IMR-90 (cell line): Measurements from ENCODE around the gene NAMPT. TPM values are rescaled to one million over a fixed set of nuclear protein-coding genes. Genes with fewer than 3 reads are reported as not detected.

Experiments used
- ATAC-seq: fragments of 200-7000 bp; cut with Tn5 transposase; 2 replicates; pipeline ENCODE4 v1.9.1; 2020; ENCODE audit warnings: low read depth, mild to moderate bottlenecking, moderate library complexity
- BruUV-seq: library from RNA; stranded (reverse); fragments of 400-500 nt; replicated peaks from 2 replicates; lab custom pipeline; 2021; lab: Mats Ljungman, UMichigan
- CTCF ChIA-PET: fragments of 300-600 bp; formaldehyde crosslinking; extraction: SDS; loops from one replicate; lab custom pipeline; 2021; ENCODE audit warnings: antibody characterized with exemption; lab: Yijun Ruan, JAX
- POLR2A ChIA-PET: fragments of 300-600 bp; sonication (Branson Sonifier 250); formaldehyde crosslinking; loops from one replicate; lab custom pipeline; 2022; ENCODE audit warnings: antibody characterized with exemption; ENCODE audit not compliant: unreplicated experiment; lab: Charles Lee
- DNase-seq: peaks from one replicate; pipeline ENCODE4 v3.0.0; 2013
- H2AFZ ChIP-seq: replicated peaks from 2 replicates; pipeline ENCODE3; 2013; ENCODE audit warnings: low read length, mild to moderate bottlenecking; ENCODE audit not compliant: poor library complexity
- H2AK5ac ChIP-seq: 2 replicates; pipeline ENCODE4 v1.6.1; 2013; ENCODE audit warnings: low read depth, low read length, inconsistent platforms
- H2AK9ac ChIP-seq: replicated peaks from 2 replicates; pipeline ENCODE3; 2013; ENCODE audit warnings: mild to moderate bottlenecking, low read depth, low read length, moderate library complexity; ENCODE audit not compliant: poor library complexity
- H2BK120ac ChIP-seq: 2 replicates; pipeline ENCODE4 v1.6.1; 2013; ENCODE audit warnings: low read depth, low read length, inconsistent platforms
- H2BK15ac ChIP-seq: 3 replicates; pipeline ENCODE4 v1.6.1; 2013; ENCODE audit warnings: low read depth, low read length, inconsistent platforms
- H2BK20ac ChIP-seq: 2 replicates; pipeline ENCODE4 v1.6.1; 2013; ENCODE audit warnings: low read depth, mild to moderate bottlenecking, inconsistent platforms, low read length, moderate library complexity
- H2BK5ac ChIP-seq: 2 replicates; pipeline ENCODE4 v1.6.1; 2013; ENCODE audit warnings: mild to moderate bottlenecking, low read depth, low read length, inconsistent platforms; ENCODE audit not compliant: poor library complexity, severe bottlenecking
- H3K14ac ChIP-seq: replicated peaks from 2 replicates; pipeline ENCODE4 v1.6.1; 2013; ENCODE audit warnings: low read depth, low read length, inconsistent platforms
- H3K18ac ChIP-seq: 2 replicates; pipeline ENCODE4 v1.6.1; 2013; ENCODE audit warnings: low read depth, low read length, control low read depth
- H3K23ac ChIP-seq: 2 replicates; pipeline ENCODE4 v1.6.1; 2013; ENCODE audit warnings: low read depth, low read length, inconsistent platforms
- H3K27ac ChIP-seq: 2 replicates; pipeline ENCODE4 v1.5.1; 2013; ENCODE audit warnings: mild to moderate bottlenecking, control low read depth, low read length; ENCODE audit not compliant: insufficient read depth
- H3K27me3 ChIP-seq: 2 replicates; pipeline ENCODE4 v1.6.1; 2013; ENCODE audit warnings: low read length; ENCODE audit not compliant: control insufficient read depth, insufficient read depth
- H3K36me3 ChIP-seq: 2 replicates; pipeline ENCODE4 v1.6.1; 2013; ENCODE audit warnings: low read length, mixed read lengths; ENCODE audit not compliant: control insufficient read depth, insufficient read depth
- H3K4ac ChIP-seq: 2 replicates; pipeline ENCODE4 v1.6.1; 2013; ENCODE audit warnings: low read depth, low read length, inconsistent platforms
- H3K4me1 ChIP-seq: 2 replicates; pipeline ENCODE4 v1.6.1; 2013; ENCODE audit warnings: low read length, mixed read lengths; ENCODE audit not compliant: control insufficient read depth, insufficient read depth
- H3K4me2 ChIP-seq: 2 replicates; pipeline ENCODE4 v1.6.1; 2013; ENCODE audit warnings: low read depth, mild to moderate bottlenecking, control low read depth, low read length, moderate library complexity
- H3K4me3 ChIP-seq: 2 replicates; pipeline ENCODE4 v1.5.1; 2013; ENCODE audit warnings: low read depth, mild to moderate bottlenecking, control low read depth, low read length, moderate library complexity; ENCODE audit not compliant: insufficient read depth
- H3K56ac ChIP-seq: 2 replicates; pipeline ENCODE4 v1.6.1; 2013; ENCODE audit warnings: low read length, inconsistent platforms; ENCODE audit not compliant: insufficient read depth; ENCODE audit errors: extremely low read depth
- H3K79me1 ChIP-seq, 2 experiments: 2 replicates each; pipeline ENCODE4 v1.6.1; 2013; ENCODE audit warnings: low read length in 2 of 2, inconsistent platforms in 1 of 2, low read depth in 1 of 2
- H3K9ac ChIP-seq: 2 replicates; pipeline ENCODE4 v1.6.1; 2013; ENCODE audit warnings: low read depth, low read length, control low read depth
- H3K9me1 ChIP-seq: 2 replicates; pipeline ENCODE4 v1.6.1; 2013; ENCODE audit warnings: low read length, inconsistent platforms; ENCODE audit not compliant: insufficient read depth
- H3K9me3 ChIP-seq: 2 replicates; pipeline ENCODE4 v1.6.1; 2013; ENCODE audit warnings: low read length; ENCODE audit not compliant: control insufficient read depth, insufficient read depth
- H4K20me1 ChIP-seq: 2 replicates; pipeline ENCODE4 v1.6.1; 2013; ENCODE audit warnings: low read length, inconsistent platforms; ENCODE audit not compliant: insufficient read depth
- H4K5ac ChIP-seq: 2 replicates; pipeline ENCODE4 v1.6.1; 2013; ENCODE audit warnings: mild to moderate bottlenecking, low read depth, low read length, control low read depth
- H4K8ac ChIP-seq, 2 experiments: 2 replicates each; pipeline ENCODE4 v1.6.1; 2013; ENCODE audit warnings: low read depth in 2 of 2, low read length in 2 of 2, control low read depth in 1 of 2, inconsistent platforms in 1 of 2
- H4K91ac ChIP-seq: 2 replicates; pipeline ENCODE4 v1.6.1; 2013; ENCODE audit warnings: low read depth, low read length, inconsistent platforms; ENCODE audit not compliant: insufficient read depth
- BHLHE40 ChIP-seq: fragments of 150-350 bp; IDR thresholded peaks from 2 replicates; pipeline ENCODE4 v1.6.1; 2016; ENCODE audit warnings: mild to moderate bottlenecking, low read depth, low read length
- CEBPB ChIP-seq: IDR thresholded peaks from 2 replicates; pipeline ENCODE4 v1.6.1; 2012; ENCODE audit warnings: low read depth, low read length, improper control_type of control experiment
- CHD1 ChIP-seq: IDR thresholded peaks from 2 replicates; pipeline ENCODE4 v1.6.1; 2012; ENCODE audit warnings: low read depth, low read length, improper control_type of control experiment
- FOS ChIP-seq: fragments of 150-350 bp; IDR thresholded peaks from 2 replicates; pipeline ENCODE4 v1.6.1; 2016; ENCODE audit warnings: low read depth, low read length
- MAFK ChIP-seq: IDR thresholded peaks from 2 replicates; pipeline ENCODE4 v1.6.1; 2012; ENCODE audit warnings: low read depth, low read length, improper control_type of control experiment
- MAZ ChIP-seq: IDR thresholded peaks from 2 replicates; pipeline ENCODE4 v1.6.1; 2012; ENCODE audit warnings: low read depth, mild to moderate bottlenecking, low read length, improper control_type of control experiment, moderate library complexity, borderline replicate concordance
- MXI1 ChIP-seq: IDR thresholded peaks from 2 replicates; pipeline ENCODE4 v1.6.1; 2012; ENCODE audit warnings: low read depth, mild to moderate bottlenecking, low read length, moderate library complexity, borderline replicate concordance
- NFE2L2 ChIP-seq: fragments of 150-350 bp; IDR thresholded peaks from 2 replicates; pipeline ENCODE4 v1.6.1; 2016; ENCODE audit warnings: low read depth, mild to moderate bottlenecking, low read length
- RAD21 ChIP-seq: IDR thresholded peaks from 2 replicates; pipeline ENCODE4 v1.6.1; 2012; ENCODE audit warnings: low read length, improper control_type of control experiment
- RCOR1 ChIP-seq: IDR thresholded peaks from 2 replicates; pipeline ENCODE4 v1.6.1; 2012; ENCODE audit warnings: mild to moderate bottlenecking, low read length, improper control_type of control experiment; ENCODE audit not compliant: insufficient replicate concordance
- RFX5 ChIP-seq: IDR thresholded peaks from 2 replicates; pipeline ENCODE4 v1.8.0; 2012; ENCODE audit warnings: low read depth, mild to moderate bottlenecking, low read length, moderate library complexity
- SMC3 ChIP-seq: fragments of 150-350 bp; IDR thresholded peaks from 2 replicates; pipeline ENCODE4 v1.6.1; 2016; ENCODE audit warnings: low read depth, mild to moderate bottlenecking, antibody characterized with exemption, low read length, moderate library complexity
- WGBS, 2 experiments: methylation state at CpG; one replicate each; pipeline versions ENCODE4 v1.1.5 to v1.1.7; 2013; ENCODE audit warnings: missing lambda C conversion rate in 2 of 2; ENCODE audit not compliant: insufficient read length in 1 of 2; ENCODE audit errors: extremely low coverage in 2 of 2; 5-methylcytosine and 5-hydroxymethylcytosine counted together
- dilution Hi-C: fragments of 300-500 bp; cut with HindIII; formaldehyde crosslinking; loops from one replicate; pipeline ENCODE4 v1.14.3; 2018; ENCODE audit warnings: low sequenced_read_pairs; ENCODE audit not compliant: unreplicated experiment
- in situ Hi-C: fragments of 300-500 bp; cut with MboI; formaldehyde crosslinking; loops from 3 replicates; pipeline ENCODE4 v1.14.3; 2019; ENCODE audit warnings: low sequenced_read_pairs, inconsistent platforms, mixed read lengths
- intact Hi-C: fragments of 100-400 bp; cut with micrococcal nuclease; formaldehyde crosslinking; loops from 2 replicates; pipeline ENCODE4 v1.10.0; 2022
- polyA plus RNA-seq, 3 experiments: library from polyadenylated mRNA; depleted of rRNA; stranded (reverse); fragments of >200 nt; gene quantifications; 2 replicates each; pipeline ENCODE4 v1.2.3, GENCODE V29; 2012; ENCODE audit warnings: low replicate concordance in 1 of 3
- total RNA-seq: library from RNA; depleted of rRNA; stranded (reverse); fragments of >200 nt; gene quantifications from 2 replicates; pipeline ENCODE4 v1.2.3, GENCODE V29; 2012
- TF ChIP-seq, protein P1 (sequence below): conservative IDR thresholded peaks from 2 replicates; pipeline ENCODE4 v1.5.1; 2012; ENCODE audit warnings: mild to moderate bottlenecking, low read depth, low read length, improper control_type of control experiment
- TF ChIP-seq, protein P2 (sequence below): fragments of 150-350 bp; IDR thresholded peaks from 2 replicates; pipeline ENCODE4 v1.6.1; 2017; ENCODE audit warnings: mild to moderate bottlenecking, antibody characterized with exemption, low read length, low read depth
- TF ChIP-seq, protein P3 (sequence below): fragments of 150-350 bp; IDR thresholded peaks from 2 replicates; pipeline ENCODE4 v1.6.1; 2016; ENCODE audit warnings: low read depth, mild to moderate bottlenecking, low read length, moderate library complexity, borderline replicate concordance

NAMPT gene
- total and polyA plus RNA-seq, 2 of the 4 experiments (the other 2 are of a cell fraction), result 13.3 to 31.7 TPM

DNA sequence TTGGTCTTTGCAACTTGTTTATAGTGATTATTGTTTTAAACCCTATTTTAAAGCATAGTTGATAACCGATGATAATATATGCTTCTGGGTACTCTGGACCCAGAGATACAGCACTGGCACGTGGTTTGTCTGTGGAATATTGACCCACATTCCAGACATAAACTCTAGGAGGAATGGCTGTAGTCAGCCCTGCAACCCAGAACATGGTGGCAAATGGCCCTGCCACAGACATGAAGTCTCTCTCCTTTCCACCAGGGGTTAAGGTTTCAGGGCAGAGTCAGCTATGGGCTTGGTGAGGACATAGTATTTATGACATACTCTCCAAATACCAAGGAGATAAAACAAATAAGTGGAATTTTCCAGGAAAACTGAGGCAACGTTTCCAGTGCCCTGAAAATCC is 83.6 kb downstream of the NAMPT start:
- no peak overlapping the region for H2BK15ac ChIP-seq
- H3K79me1 ChIP-seq, result no peaks in the 10 kb centered on the region
- CTCF ChIA-PET, result no interaction called here
- POLR2A ChIA-PET, result no interaction called here
- H3K56ac ChIP-seq, result no peak overlapping the region
- H3K23ac ChIP-seq, result no peak overlapping the region
- no peak overlapping the region for H3K18ac ChIP-seq
- no peak overlapping the region for H3K9ac ChIP-seq
- no peaks in the 10 kb centered on the region for H3K9me3 ChIP-seq
- no peak for TF ChIP-seq CEBPB
- no peak for TF ChIP-seq RCOR1
- no peak for TF ChIP-seq NFE2L2
- TF ChIP-seq BHLHE40, result no peak
- TF ChIP-seq, protein P1, sequence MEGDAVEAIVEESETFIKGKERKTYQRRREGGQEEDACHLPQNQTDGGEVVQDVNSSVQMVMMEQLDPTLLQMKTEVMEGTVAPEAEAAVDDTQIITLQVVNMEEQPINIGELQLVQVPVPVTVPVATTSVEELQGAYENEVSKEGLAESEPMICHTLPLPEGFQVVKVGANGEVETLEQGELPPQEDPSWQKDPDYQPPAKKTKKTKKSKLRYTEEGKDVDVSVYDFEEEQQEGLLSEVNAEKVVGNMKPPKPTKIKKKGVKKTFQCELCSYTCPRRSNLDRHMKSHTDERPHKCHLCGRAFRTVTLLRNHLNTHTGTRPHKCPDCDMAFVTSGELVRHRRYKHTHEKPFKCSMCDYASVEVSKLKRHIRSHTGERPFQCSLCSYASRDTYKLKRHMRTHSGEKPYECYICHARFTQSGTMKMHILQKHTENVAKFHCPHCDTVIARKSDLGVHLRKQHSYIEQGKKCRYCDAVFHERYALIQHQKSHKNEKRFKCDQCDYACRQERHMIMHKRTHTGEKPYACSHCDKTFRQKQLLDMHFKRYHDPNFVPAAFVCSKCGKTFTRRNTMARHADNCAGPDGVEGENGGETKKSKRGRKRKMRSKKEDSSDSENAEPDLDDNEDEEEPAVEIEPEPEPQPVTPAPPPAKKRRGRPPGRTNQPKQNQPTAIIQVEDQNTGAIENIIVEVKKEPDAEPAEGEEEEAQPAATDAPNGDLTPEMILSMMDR, result no peak
- TF ChIP-seq, protein P2, sequence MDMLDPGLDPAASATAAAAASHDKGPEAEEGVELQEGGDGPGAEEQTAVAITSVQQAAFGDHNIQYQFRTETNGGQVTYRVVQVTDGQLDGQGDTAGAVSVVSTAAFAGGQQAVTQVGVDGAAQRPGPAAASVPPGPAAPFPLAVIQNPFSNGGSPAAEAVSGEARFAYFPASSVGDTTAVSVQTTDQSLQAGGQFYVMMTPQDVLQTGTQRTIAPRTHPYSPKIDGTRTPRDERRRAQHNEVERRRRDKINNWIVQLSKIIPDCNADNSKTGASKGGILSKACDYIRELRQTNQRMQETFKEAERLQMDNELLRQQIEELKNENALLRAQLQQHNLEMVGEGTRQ, result no peak
- TF ChIP-seq CHD1, result no peak
- no peak for TF ChIP-seq MXI1
- no peak for TF ChIP-seq RFX5
- no peak for TF ChIP-seq FOS
- TF ChIP-seq MAZ, result no peak
- no peak for TF ChIP-seq MAFK
- TF ChIP-seq RAD21, result no peak
- TF ChIP-seq, protein P3, sequence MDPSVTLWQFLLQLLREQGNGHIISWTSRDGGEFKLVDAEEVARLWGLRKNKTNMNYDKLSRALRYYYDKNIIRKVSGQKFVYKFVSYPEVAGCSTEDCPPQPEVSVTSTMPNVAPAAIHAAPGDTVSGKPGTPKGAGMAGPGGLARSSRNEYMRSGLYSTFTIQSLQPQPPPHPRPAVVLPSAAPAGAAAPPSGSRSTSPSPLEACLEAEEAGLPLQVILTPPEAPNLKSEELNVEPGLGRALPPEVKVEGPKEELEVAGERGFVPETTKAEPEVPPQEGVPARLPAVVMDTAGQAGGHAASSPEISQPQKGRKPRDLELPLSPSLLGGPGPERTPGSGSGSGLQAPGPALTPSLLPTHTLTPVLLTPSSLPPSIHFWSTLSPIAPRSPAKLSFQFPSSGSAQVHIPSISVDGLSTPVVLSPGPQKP, result no peak
- no peak for TF ChIP-seq SMC3
- H4K5ac ChIP-seq, result no peak overlapping the region
- H3K36me3 ChIP-seq, result no peaks in the 10 kb centered on the region
- H2BK5ac ChIP-seq, result no peak overlapping the region
- H3K4me3 ChIP-seq, result no peak overlapping the region
- no peak for ATAC-seq
- dilution Hi-C loops, result no loop called here
- H2AK5ac ChIP-seq, result no peak overlapping the region
- no peaks in the 10 kb centered on the region for H3K4me1 ChIP-seq
- no peak overlapping the region for H4K91ac ChIP-seq
- H2AFZ ChIP-seq, result no peak overlapping the region
- H3K27me3 ChIP-seq, result peaks cover 2% of the 10 kb centered on the region; the same call in 1 of the 2 replicates
- H2BK120ac ChIP-seq, result no peak overlapping the region
- no peak overlapping the region for H3K4me2 ChIP-seq
- H3K9me1 ChIP-seq, result no peaks in the 10 kb centered on the region; the same call in 1 of the 2 replicates
- H3K14ac ChIP-seq, result no peak overlapping the region
- H4K20me1 ChIP-seq, result no peaks in the 10 kb centered on the region
- H3K4ac ChIP-seq, result no peak overlapping the region
- H4K8ac ChIP-seq, result no peak overlapping the region
- no CpG with 5 or more reads among the region's 3 CpGs for WGBS, 2 experiments
- H2BK20ac ChIP-seq, result no peak overlapping the region
- no peak overlapping the region for H2AK9ac ChIP-seq
- in situ Hi-C loops, result no loop called here
- intact Hi-C loops, result no loop called here
- no TSS peak for BruUV-seq
- H3K27ac ChIP-seq, result no peak overlapping the region
- no peak for DNase-seq
